Stimulated activated effector memory CD8-positive, alpha-beta T cell treated with anti-CD3 and anti-CD28 coated beads, Interleukin-12 subunit alpha, Interleukin-12 subunit beta, amount 100 ng/mL, for 72 hours (primary cell): ENCODE measurements around the gene COX8C.
A peak's percentile ranks its signal among the peaks of the same experiment; 100 is the strongest.
"Not testable (repeated sequence)": the region's sequence is repeated elsewhere in the genome, so short reads cannot be mapped to it uniquely, and the experiment has no call there.

Source experiments
- ATAC-seq: fragments of 150-1000 bp; cut with Tn5 transposase; 2 replicates; pipeline ENCODE4 v1.10.0; 2021
- DNase-seq, 2 donors: peaks; one replicate each; pipeline ENCODE4 v3.0.0; 2021 to 2022; ENCODE audit warnings: low spot score in 2 of 2
- H3K27ac Mint-ChIP-seq: one replicate; pipeline ENCODE4 v1.8.0; 2022; ENCODE audit warnings: mild to moderate bottlenecking, mixed read lengths
- H3K36me3 Mint-ChIP-seq: one replicate; pipeline ENCODE4 v1.8.0; 2022; ENCODE audit warnings: mild to moderate bottlenecking, mixed read lengths
- H3K4me1 Mint-ChIP-seq: one replicate; pipeline ENCODE4 v1.8.0; 2022; ENCODE audit warnings: mixed read lengths
- H3K4me3 Mint-ChIP-seq: one replicate; pipeline ENCODE4 v1.8.0; 2022; ENCODE audit warnings: mild to moderate bottlenecking, mixed read lengths
- H3K9me3 Mint-ChIP-seq: one replicate; pipeline ENCODE4 v1.8.0; 2022; ENCODE audit warnings: mixed read lengths

Gene COX8C

DNA sequence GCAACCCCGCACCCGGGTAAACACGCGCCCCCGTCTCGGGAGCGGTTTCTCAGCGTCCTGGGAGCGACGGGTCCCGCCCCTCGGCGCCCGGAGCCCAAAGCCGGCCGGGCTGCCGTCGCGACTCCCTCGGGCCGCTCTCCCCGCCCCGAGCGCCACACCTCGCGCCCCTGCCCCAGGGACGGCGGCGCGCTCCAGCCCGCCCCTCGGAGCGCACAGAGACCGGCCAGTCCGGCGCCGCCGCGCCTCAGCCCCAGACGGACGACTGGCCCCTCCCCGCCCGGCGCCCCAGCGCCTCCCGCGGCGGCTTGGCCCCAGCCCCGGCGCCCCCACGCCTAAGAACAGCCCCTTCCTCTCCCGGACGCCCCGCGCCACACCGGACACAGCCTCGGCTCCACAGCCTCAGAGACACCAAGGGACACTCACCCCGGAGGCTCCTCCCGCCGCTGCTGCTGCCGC lies 14.6 kb upstream of the COX8C start:
- Mint-ChIP-seq H3K4me1 (peaks cover 48% of the 10 kb centered on the region), H3K36me3 (no peaks in the 10 kb centered on the region), H3K9me3 (no peaks in the 10 kb centered on the region), H3K4me3 (peak overlapping the region; percentile 80), H3K27ac (peak overlapping the region; percentile 96)
- DNase-seq = peak; percentile 36 to 78
- peak; percentile 71 for ATAC-seq

DNA sequence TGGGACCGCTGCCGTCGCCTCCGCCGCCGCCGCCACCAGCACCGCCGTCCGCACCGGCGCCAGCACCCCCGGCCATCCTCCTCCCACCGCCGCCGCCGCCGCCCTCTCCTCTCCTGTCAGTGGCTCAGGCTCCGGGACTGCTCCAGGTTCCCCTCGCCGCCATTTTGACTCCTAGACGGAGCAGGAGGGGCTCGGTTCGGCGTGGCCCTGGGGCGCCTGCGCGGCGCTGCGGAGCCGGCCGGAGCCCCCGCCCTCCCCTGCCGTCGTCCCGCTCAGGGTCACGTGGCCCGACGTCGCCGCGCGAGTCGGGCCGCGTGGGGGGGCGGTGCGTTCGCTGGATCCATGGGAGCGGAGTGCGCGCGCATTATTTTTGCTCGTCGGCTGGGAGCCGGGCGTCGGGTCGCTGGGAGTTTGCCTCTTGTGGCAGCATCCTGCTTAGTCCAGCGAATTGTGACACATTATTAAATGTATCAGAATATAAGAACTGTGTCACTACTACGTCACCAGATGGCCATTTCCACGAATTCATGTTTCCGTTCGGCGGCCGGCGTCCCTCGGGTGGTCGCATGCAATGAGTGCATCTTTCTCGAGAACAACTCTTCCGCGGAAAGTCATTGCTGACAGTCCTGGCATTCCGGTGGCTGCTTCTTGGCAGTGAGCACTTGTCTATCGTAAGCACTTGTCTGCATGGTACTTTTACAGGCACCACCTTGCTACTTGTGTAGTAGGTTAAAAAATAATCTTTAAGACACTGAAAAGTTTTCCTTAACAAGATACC lies 13.9 kb upstream of the COX8C start, which contains the start of gene BTBD7:
Gene BTBD7 (minus strand): TSS at position 184 of the 778 bp plus-strand sequence. CDS start 36,985 bp downstream, outside the sequence.
- DNase-seq (peak; percentile 87 to 95), ATAC-seq (peak; percentile 94)
- peaks cover 41% of the 10 kb centered on the region for H3K4me1 Mint-ChIP-seq
- peak within 1 kb of the TSS; percentile 96 for H3K27ac Mint-ChIP-seq
- no peaks in the 10 kb centered on the region for H3K36me3 Mint-ChIP-seq
- peak within 1 kb of the TSS; percentile 80 for H3K4me3 Mint-ChIP-seq
- no peaks in the 10 kb centered on the region for H3K9me3 Mint-ChIP-seq

DNA sequence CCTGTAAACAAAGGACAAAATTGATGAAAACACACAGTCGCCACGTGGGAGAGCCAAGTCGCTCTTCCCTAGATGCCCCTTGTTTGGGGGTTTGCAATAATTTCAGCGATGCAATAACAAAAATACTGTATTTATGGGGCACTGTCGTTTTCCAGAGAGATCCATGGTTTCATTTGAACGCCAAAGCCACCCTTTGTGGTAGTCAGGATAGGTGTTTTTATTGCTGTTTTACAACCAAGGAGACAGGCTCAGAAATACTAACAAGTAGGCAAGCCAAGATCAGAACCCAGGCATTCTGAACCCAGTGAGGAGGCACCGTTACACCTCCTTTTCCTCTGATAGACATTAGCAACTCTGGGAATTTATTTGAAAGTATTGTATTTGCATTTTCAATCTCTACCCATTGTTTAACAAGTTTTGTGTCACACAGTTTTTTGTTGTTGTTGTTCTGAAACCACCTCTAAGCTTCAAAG lies 13.3 kb upstream of the COX8C start:
- DNase-seq = no peak
- H3K27ac Mint-ChIP-seq = peak overlapping the region; percentile 96
- no peaks in the 10 kb centered on the region for H3K9me3 Mint-ChIP-seq
- H3K4me3 Mint-ChIP-seq = peak overlapping the region; percentile 80
- no peaks in the 10 kb centered on the region for H3K36me3 Mint-ChIP-seq
- no peak for ATAC-seq
- H3K4me1 Mint-ChIP-seq = peaks cover 40% of the 10 kb centered on the region

DNA sequence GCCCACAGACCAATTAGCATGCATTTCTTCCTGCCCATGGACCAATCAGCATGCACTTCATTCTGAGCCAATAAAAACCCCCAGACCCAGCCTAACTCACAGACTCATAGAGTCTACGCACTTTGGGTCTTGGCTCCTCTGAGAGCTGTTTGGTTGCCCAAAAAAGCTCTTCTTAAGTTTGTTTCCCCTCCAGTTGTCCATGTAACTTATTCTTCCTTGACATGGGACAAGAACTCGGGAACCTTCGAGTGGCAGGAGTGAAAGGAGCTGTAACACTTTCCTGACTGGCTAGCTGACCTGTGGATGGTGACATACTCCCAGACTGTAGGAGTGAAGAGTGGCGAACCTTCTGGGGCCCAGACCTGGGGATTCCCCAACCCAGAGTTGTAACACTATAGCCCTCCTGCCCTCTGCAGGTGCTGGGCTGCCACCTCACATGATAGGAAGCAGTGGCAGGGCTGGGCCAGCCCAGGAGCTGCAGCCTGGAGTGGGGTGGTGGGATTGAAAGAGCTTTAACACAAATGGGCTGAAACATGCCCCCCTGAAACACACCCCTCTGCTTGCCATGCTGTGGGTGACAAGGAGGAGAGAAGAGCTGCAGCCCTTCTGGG lies 9.7 kb upstream of the COX8C start:
- ATAC-seq (no peak), DNase-seq (peak in 1 of 2 donors; percentile 57)
- no peaks in the 10 kb centered on the region for H3K9me3 Mint-ChIP-seq
- no peak overlapping the region for H3K4me3 Mint-ChIP-seq
- H3K27ac Mint-ChIP-seq = no peak overlapping the region
- H3K4me1 Mint-ChIP-seq = peaks cover 12% of the 10 kb centered on the region
- no peaks in the 10 kb centered on the region for H3K36me3 Mint-ChIP-seq

DNA sequence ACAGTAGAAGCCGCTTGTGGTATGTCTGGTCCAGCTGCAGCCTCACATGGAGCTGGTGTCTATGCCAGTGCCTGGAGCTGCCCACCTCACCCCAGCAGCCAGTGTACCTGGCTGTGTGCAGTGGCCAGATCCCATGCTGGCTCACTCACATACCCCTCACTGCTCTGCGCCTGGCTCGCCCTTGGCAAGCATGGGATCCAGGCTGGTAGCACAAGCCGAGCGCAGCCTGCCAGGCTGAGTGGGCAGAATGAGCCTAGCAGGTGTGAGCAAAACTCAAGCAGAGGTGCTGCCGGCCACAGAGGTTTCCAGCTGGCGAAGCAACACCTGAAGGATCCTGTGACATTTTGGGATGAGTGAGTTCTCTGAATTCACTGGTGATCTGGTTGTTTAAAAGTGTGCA lies 9.1 kb upstream of the COX8C start:
- peaks cover 12% of the 10 kb centered on the region for H3K4me1 Mint-ChIP-seq
- DNase-seq (no peak), ATAC-seq (no peak)
- no peak overlapping the region for H3K27ac Mint-ChIP-seq
- H3K9me3 Mint-ChIP-seq = no peaks in the 10 kb centered on the region
- no peaks in the 10 kb centered on the region for H3K36me3 Mint-ChIP-seq
- H3K4me3 Mint-ChIP-seq = no peak overlapping the region

DNA sequence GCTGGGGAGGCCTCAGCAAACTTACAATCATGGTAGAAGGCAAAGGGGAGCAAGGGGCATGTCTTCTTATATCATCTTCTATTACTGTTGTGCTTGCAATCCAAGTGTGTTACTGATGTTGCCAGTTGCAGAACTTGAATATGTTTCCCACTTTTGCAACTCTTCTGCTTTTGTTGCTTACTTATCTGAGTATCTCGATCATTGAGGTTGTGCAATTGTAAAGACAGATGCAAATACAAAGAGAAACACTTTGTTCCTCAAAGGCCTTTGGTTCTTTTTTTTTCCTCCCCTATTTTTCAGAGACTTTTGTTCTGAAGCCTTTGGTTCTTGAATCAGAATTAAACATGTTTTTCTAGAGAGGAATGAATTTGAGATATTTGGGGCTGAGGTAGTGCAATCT lies 3.7 kb upstream of the COX8C start:
- H3K36me3 Mint-ChIP-seq = no peaks in the 10 kb centered on the region
- no peak overlapping the region for H3K4me3 Mint-ChIP-seq
- no peak for ATAC-seq
- DNase-seq = no peak
- no peaks in the 10 kb centered on the region for H3K4me1 Mint-ChIP-seq
- no peak overlapping the region for H3K27ac Mint-ChIP-seq
- H3K9me3 Mint-ChIP-seq = peaks cover 3% of the 10 kb centered on the region

DNA sequence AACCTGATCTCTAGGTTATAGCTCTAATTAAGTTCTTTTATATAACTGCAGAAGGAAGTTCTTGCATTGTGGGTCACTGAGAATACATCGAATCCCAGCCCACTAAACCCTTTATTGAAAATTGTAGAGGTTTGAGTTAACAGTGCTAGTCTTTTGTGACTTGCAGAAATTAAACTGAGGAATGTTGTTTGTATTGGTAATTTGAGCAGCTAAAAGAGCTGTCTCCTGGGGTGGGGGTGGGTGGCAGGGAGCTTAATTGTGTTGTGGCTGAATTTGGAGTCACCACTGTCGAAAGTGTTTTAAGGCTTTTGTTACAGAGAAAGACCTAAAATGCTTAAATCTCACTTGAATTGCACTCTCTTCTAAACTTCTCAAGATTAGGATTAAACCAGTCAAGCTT lies 3.2 kb upstream of the COX8C start:
- Mint-ChIP-seq H3K4me3 (no peak overlapping the region), H3K27ac (no peak overlapping the region), H3K4me1 (no peaks in the 10 kb centered on the region), H3K36me3 (no peaks in the 10 kb centered on the region), H3K9me3 (peaks cover 3% of the 10 kb centered on the region)
- no peak for ATAC-seq
- no peak for DNase-seq

DNA sequence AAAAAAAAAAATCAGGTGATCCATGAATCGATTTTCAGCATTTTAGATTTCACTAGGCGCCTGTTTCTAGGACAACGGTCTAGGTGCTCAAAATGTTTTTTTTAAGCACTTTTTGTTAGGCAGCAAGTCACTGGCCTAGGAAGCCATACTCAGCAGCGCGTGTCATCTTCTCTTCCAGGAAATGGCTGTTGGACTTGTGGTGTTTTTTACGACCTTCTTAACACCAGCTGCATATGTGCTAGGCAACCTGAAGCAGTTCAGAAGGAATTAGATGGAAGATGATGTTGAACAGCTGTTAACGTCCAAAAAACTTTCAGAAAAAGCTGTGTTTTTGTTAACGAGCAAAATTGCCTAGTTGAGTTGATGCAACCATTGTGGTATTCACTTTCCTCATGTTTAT lies 868 bp downstream of the COX8C start:
- Mint-ChIP-seq H3K9me3 (peaks cover 3% of the 10 kb centered on the region), H3K4me1 (no peaks in the 10 kb centered on the region), H3K27ac (no peak overlapping the region), H3K4me3 (no peak overlapping the region), H3K36me3 (no peaks in the 10 kb centered on the region)
- DNase-seq (no peak), ATAC-seq (peak; percentile 31)

DNA sequence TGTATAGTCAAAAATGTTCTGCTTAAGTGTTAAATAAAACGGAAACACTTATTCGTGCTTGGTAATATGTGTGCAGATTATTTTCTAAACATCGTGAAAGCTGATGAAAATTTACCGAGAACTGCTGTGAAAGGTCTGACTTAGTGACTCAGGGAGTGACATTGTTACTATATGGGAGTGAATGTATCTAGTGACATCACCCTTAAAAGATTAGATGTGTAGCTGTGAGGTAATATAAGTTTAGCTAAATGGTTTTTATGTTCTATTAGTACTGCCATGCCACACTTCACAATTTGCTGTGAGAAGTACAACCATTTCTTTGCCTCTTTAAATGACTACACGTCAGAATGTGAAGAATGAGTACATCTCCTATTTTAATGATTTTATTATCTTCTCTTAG lies 1.3 kb downstream of the COX8C start:
- DNase-seq (no peak), ATAC-seq (no peak)
- H3K27ac Mint-ChIP-seq = no peak overlapping the region
- H3K4me3 Mint-ChIP-seq = no peak overlapping the region
- H3K9me3 Mint-ChIP-seq = peaks cover 3% of the 10 kb centered on the region
- H3K36me3 Mint-ChIP-seq = no peaks in the 10 kb centered on the region
- H3K4me1 Mint-ChIP-seq = no peaks in the 10 kb centered on the region

DNA sequence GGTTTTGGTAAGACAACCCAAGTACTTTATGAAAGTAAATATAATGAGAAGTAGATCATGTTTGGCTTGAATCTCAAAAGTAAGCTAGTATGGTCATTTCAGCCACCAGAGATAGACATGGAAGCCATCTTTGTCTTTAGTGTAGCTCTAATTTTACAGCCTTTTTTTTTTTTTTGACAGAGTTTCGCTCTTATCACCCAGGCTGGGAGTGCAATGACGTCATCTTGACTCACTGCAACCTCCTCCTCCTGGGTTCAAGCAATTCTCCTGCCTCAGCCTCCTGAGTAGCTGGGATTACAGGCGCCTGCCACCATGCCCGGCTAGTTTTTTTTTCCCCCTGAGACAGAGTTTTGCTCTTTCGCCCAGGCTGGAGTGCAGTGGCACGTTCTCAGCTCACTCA lies 7.9 kb downstream of the COX8C start:
- H3K4me3 Mint-ChIP-seq, H3K4me1 Mint-ChIP-seq, H3K9me3 Mint-ChIP-seq, ATAC-seq, H3K36me3 Mint-ChIP-seq, H3K27ac Mint-ChIP-seq, DNase-seq: not testable (repeated sequence)

DNA sequence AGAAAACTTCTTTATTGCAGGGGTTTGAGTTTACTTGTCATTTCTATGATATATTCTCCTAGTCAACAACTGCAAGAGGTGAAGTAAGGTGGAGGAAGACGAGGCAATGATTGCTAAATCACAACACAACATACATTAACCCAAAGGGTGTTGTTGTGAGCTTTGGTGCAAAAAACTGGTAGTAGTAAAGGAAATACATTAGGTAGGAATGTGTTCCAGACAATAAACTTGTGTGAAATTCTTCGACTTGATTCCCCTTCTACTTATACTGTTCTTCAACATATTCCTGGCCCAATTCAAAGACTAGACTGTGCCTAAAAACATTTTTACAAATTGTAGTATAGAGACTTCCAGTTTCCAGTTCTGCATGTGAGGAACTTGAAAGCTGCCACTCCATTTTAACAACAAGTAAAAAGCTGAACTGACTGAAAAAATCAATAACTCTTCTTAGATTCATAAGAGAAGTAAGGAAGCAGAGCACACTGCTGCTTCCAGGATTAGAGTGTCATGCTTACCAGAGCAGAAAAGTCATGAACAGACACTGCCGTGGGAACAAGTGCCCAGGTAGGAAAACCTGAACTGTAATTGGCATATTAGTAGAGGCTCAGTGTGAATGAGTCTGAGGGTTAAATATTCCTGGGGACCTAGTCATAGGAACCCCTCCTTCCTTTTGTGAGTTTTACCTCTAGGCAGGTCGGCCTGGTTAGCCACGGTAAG lies 22.2 kb downstream of the COX8C start:
- no peak for DNase-seq

DNA sequence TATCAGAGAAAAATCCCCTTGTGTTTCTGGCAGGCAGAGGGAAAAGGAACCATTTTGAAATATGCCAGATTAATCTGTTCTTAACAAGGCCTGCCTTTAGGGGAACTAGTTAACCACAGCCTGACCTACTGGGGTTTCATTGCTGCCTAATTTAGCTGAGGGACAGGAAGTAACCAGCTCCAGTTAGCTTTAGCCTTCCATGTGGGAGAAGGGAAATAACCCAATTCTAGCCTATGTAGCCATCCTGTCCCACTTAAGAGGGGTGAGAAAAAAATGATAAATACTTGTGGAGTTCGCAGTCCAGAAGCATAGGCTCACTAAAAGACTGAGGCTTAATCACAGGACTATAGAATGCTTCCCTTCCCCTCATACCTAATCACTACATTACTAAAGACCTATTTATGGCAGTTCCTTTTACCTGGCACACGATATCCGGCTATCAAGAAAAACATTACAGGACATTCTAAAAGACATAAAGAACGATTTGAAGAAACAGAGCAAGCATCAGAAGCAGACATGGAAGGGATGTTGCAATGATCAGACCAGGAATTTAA lies 22.8 kb downstream of the COX8C start:
- no peak for ATAC-seq

More for the DNA sequence above, 22.2 kb downstream of the COX8C start:
- Mint-ChIP-seq H3K36me3 (no peaks in the 10 kb centered on the region), H3K27ac (no peak overlapping the region), H3K4me1 (no peaks in the 10 kb centered on the region), H3K4me3 (no peak overlapping the region), H3K9me3 (no peaks in the 10 kb centered on the region)
- ATAC-seq = no peak

DNA sequence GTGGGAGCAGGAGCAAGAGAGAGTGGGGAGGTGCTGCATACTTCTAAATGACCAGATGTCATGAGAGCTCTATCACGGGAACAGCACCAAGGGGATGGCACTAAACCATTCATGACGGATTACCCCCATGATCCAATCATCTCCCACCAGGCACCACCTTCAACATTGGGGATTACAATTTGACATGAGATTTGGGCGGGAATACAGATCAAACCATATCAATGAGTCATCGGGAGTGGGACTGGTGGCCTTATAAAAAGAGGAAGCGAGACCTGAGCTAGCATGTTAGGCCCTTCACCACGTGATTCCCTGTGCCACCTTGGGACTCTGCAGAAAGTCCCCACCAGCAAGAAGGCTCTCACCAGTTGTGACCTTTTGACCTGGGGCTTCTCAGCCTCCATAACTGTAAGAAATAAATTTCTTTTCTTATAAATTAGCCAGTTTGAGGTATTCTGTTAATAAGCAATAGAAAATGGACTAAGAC lies 28.7 kb downstream of the COX8C start:
- Mint-ChIP-seq H3K27ac (no peak overlapping the region), H3K4me1 (no peaks in the 10 kb centered on the region), H3K9me3 (no peaks in the 10 kb centered on the region), H3K36me3 (no peaks in the 10 kb centered on the region), H3K4me3 (no peak overlapping the region)
- ATAC-seq = no peak
- DNase-seq = no peak

More for the DNA sequence above, 22.8 kb downstream of the COX8C start:
- H3K4me1 Mint-ChIP-seq = no peaks in the 10 kb centered on the region
- H3K36me3 Mint-ChIP-seq = no peaks in the 10 kb centered on the region
- no peak overlapping the region for H3K27ac Mint-ChIP-seq
- no peaks in the 10 kb centered on the region for H3K9me3 Mint-ChIP-seq
- H3K4me3 Mint-ChIP-seq = no peak overlapping the region
- DNase-seq = no peak

DNA sequence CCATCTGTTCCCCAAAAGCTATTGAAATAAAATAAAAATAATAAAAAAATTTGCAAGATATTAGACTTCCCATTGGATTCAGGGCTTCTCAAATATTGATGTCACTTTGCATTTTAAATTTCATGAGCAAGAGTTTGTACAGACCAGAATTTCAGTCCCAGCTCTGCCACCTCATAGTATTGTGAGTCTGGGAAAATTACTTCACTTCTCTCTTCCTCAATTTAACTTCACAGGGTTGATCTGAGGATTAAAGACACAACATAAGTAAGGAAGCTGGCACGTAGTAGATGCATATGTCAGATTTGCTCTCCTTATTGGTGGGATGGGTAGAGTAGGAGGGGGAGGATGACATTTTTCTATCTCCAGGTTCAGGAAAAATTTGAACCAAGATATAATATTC lies 32.8 kb downstream of the COX8C start:
- no peak for DNase-seq
- H3K27ac Mint-ChIP-seq = no peak overlapping the region
- no peak for ATAC-seq
- H3K9me3 Mint-ChIP-seq = no peaks in the 10 kb centered on the region
- H3K36me3 Mint-ChIP-seq = no peaks in the 10 kb centered on the region
- H3K4me3 Mint-ChIP-seq = no peak overlapping the region
- no peaks in the 10 kb centered on the region for H3K4me1 Mint-ChIP-seq

DNA sequence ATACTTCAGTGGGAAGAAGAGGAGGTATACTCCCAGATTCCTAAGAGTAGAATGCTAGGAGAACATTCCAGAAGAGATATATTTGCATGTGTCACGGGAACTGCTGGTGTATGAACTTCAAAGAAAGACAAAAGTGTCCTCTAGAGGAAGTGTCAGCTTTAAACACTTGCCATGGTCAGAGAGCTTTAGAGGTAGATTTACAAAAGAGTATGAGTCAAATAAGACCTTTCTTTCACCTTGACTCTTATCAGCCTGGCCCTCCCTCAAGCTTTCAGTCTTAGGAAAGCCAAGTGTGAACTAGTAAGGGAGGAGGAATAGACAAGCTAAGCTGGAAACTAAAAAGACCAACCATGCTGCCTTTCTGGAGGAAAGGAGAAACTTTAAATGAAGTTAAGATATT lies 34.7 kb downstream of the COX8C start:
- no peaks in the 10 kb centered on the region for H3K9me3 Mint-ChIP-seq
- H3K4me3 Mint-ChIP-seq = no peak overlapping the region
- DNase-seq (no peak), ATAC-seq (no peak)
- H3K36me3 Mint-ChIP-seq = no peaks in the 10 kb centered on the region
- no peak overlapping the region for H3K27ac Mint-ChIP-seq
- H3K4me1 Mint-ChIP-seq = no peaks in the 10 kb centered on the region
